NCI-H69 (cell line): ENCODE results near the gene S100G.

Experiments used
- DNase-seq: peaks from one replicate; lab custom pipeline; 2025; lab: John Stamatoyannopoulos, UW

The S100G gene

DNA sequence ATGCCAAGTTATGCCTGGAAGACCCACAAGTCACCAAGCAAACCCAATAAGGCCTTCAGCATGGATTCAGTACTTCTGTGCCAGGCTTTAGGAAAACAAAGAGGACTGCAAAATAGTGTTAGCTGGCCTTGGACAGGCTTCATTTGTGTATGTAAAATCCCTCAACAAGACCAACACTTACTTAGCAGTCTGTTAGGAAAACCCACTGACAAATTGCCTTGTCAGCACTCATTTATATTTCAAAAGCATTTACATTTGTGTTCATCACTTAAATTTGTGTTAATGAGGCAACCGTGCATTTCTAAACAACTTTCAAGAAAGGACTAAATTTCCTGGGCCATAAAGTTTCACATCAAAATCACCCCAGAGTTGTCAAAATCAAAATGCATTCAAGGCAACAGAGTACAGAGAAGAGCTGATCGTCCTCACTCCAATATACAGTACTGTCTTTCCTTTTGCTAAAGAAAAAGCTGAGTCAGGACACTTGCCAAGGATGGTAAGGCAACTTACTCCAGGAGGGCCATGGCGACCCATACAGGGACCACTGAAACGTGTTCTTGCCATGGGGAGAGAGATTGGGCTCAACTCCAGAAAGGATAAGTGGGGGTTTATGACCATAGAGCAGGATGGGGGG is 1.6 kb downstream of the S100G start:
- no peak for DNase-seq

DNA sequence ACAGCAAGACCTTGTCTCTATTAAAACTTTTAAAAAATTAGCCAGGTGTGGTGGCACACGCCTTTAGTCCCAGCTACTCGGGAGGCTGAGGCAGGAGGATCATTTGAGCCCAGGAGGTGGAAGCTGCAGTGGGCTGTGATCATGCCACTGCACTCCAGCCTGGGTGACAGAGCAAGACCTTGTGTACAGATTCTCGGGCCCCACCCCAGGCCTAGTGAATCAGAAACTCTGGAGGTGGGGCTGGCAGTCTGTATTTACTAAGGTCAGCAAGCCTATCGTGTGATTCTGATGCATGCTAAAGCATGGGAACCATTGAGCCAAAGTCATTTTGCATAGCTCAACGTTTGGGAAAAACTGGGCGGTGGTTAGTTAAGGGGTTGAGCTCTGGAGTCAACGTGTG is 3.5 kb downstream of the S100G start:
- DNase-seq: no peak

DNA sequence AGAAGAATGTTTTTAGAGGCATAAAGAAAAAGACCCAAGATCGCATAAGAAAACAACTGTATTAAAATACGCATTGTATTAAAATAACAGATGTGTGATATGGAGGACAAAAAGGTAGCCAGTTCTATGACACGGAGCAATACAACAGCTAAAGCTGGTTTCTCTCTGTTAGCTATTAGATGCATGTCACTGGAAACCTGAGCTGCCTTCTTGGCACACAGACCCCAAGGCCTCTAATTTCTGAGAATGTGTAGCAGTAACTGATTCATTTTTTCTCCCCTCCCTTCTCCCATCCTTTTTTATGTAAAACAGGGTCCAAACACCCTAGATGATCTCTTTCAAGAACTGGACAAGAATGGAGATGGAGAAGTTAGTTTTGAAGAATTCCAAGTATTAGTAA is 4.1 kb downstream of the S100G start:
- no peak for DNase-seq

- no peak for DNase-seq
Observed at GRCh38 chrX:16658284-16658683, 8.3 kb downstream of the S100G start.

- DNase-seq: no peak
Observed at GRCh38 chrX:16659321-16659720, 9.4 kb downstream of the S100G start.

DNA sequence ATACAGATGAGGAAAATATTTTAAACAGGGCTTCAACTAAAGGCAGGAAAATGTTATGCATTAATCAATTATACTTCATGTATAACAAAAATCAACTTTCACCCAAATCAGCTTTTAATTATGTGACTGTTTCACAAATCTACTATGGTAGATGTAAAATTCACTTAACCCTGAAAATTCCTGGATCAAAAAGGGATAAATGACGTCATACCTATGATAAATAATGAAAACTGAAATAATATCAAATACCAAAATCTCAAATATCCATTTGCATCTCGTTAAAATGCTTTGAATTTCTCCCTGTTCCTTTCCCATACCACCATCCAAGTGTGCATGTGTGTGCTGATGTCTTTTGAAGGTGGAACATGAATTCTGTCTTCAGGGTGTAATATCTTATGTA is 11.5 kb downstream of the S100G start:
- no peak for DNase-seq

DNA sequence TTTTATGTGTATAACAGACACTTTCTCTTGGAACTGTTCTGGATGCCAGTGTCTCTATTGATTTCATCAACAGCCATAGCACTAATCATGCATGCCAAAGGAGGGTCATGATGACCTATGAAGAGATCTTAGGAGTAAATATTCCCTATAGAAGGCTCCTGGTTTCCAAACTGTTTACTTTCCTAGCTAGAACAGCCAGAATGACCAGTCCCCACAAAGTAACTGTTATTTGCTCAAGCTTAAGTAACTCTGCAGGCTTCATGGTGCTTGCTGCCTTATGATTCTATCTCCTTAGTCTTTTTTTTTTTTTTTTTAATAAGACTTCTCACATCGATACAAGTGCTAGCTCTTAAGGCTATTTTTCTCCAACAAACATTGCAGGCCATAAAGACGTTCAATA is 12.4 kb downstream of the S100G start:
- DNase-seq: peak; percentile 6

DNA sequence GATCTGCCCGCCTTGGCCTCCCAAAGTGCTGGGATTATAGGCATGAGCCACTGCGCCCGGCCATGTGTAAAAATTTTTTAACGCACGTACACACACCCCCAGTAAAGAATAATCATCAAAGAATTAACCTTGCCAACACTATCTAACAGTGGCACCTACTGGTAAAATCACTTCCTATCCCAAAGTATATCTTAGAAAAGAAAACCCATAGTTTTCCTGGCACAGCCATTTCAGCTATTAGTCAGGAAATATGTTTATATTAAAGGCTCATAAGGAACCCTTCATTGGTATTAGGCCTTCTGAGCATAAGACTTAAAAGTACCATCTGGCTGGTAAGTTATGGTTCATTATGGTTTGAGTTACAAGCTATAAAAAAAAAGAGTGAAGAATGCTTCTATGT is 14.1 kb downstream of the S100G start:
- DNase-seq: no peak

DNA sequence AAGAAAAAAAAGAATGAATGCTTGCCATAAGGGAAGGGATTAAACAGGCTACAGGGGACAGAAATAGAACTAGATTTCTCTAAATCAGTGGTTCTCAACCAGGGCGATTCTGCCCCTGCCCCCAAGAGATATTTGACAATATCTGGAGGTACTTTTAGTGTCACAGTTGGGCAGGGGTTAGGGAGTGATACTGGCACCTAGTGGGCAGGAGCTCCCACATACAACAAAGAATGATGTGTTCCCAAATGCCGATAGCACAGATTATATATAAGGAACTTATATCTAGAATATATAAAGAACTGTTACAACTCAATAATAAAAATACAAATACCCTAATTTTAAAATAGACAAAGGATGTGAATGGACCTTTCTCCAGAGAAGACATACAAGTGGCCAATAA is 14.7 kb downstream of the S100G start:
- DNase-seq: peak; percentile 4

DNA sequence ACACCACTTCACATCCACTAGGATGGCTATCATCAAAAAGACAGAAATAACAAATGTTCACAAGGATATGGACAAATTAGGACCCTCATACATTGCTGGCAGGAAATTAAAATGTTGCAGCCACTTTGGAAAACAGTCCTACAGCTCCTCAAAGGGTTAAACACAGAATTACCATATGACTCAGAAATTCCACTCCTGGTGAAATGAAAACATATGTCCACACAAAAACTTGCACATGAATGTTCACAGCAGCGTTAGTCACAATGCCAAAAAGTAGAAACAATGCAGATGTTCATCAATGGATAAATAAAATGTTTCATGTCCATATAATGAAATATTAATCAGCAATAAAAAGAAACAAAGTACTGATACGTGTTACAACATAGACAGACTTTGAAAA is 15.1 kb downstream of the S100G start:
- DNase-seq: no peak

DNA sequence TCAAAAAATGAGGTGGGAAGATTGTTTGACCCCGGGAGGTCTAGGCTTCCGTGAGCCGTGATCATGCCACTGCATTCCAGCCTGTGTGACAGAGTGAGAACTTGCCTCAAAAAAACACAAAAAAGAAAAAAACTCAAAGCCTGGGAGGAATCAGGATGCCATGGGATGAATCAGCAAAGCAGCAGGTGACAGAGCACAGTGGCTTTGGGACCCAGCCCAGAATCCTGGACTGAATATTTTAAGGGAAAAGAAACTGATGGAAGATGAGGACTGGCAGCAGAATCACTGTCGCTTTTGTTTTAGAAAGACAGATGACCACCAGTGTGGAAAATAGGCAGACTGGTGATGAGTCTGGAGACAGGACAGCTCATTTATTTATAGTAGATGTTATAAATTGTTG is 16.6 kb downstream of the S100G start:
- no peak for DNase-seq

- peak; percentile 51 for DNase-seq
Observed at GRCh38 chrX:16671005-16671404, 21.0 kb downstream of the S100G start.

DNA sequence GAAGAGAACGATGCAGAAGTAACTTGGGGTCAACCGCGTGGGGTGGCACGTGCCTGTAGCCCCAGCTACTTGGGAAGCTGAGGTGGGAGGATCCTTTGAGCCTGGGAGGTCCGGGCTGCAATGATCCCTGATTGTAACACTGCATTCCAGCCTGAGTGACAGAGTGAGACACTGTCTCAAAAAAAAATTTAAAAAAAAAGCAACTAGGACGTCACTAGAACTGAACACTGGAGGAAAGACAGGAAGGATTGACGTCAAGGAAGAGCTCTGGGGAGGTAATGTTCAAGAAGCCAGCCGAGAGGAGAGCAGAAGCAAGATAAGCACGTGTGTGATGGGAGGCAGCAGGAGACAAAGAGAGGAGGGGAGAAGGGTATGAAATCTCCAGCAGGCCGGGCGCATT is 28.7 kb downstream of the S100G start:
- DNase-seq: no peak

GRCh38 chrX:16683007-16683664 is 33.2 kb downstream of the S100G start:
- no peak for DNase-seq

DNA sequence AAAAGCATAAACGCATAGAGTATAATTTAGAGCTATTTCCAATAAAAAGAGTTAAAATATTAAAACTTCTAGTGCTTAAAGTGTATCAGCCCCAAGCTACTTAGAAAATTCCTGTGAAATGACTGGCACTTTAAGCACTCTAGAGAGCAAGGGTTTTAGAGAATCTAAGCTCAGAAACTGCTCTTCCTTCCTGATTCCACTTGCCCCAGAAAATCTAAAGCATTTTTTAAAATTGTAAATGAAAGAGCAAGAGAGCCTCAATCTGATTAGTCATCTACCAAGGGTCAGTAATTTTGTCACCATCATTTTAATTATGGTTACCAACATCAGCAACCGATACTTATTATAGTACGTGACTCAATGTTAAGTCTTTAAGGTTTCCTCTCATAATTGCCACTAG is 37.6 kb downstream of the S100G start:
- DNase-seq: no peak

DNA sequence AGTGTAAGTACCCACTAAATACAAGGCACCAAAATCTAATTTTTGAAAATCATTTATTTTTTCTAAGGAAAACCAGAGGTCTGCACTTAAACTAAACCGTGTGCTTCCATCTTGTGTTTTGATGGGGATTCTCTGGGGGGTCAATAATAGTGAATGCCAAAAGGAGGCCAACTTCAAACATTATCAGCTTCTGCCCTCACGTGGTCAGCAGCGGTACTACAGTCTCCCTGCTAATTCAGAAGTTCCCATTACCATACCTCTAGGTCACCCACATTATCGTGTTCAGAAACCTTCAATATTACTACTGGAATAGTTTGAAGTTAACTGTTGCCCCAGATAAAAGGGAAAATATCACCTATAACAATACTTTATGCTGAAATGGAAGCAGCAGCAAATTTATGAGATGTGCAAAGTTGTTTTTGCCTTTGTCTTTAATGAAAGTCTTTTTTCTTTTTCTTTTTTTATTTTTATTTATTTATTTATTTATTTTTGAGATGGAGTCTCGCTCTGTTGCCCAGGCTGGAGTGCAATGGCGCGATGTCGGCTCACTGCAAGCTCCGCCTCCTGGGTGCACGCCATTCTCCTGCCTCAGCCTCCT is 45.2 kb downstream of the S100G start:
- peak; percentile 43 for DNase-seq

GRCh38 chrX:16696956-16697355 is 47.0 kb downstream of the S100G start:
- DNase-seq: no peak

GRCh38 chrX:16699389-16699788 is 49.4 kb downstream of the S100G start:
- no peak for DNase-seq

- no peak for DNase-seq
Observed at GRCh38 chrX:16700734-16701133, 50.8 kb downstream of the S100G start.

DNA sequence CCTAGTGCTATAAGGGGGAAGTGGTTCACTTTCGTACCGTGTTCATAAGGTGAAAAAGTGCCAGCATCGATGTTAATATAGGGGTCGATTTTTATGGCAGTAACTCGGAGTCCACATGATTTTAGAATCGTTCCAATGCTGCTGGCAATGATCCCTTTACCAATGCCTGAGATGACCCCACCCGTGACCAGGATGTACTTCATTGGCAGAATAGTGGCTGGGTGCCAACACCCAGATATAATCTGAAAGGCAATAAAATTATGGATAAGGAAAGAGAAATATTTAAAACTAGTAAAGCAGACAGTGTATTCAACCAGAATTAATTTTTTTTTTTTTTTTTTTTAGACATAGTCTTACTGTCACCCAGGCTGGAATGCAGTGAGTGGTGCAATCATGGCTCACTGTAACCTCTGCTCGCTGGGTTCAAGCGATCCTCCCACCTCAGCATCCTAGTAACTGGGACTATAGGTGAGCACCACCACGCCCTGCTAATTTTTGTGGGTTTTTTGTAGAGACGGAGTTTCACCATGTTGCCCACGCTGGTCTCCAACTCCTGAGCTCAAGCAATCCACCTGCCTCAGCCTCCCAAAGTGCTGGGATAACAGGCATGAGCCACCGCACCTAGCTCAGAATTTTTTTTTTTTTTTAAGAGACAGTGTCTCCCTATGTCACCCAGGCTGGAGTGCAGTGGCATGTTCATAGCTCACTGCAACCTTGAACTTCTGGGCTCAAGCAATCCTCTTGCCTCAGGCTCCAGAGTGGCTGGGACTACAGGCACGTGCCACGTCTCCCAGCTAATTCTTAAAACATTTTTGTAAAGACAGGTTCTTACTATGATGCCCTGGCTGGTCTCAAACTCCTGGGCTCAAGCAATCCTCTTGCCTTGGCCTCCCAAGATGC is 53.0 kb downstream of the S100G start:
- no peak for DNase-seq
